ENCODE results near the gene CDH23.

CDH23 gene

GRCh38 chr10:71633920-71634319, 237.2 kb downstream of the CDH23 start:
- TF ChIP-seq CTCF (IDR thresholded peaks at IDR 0.05; ENCODE audit: insufficient read depth, low read depth, low read length, missing control alignments), result no peak
- H3K4me3 ChIP-seq (ENCODE audit: low read length), result no peak overlapping the region
- no peak for DNase-seq (ENCODE audit: low read depth)

DNA sequence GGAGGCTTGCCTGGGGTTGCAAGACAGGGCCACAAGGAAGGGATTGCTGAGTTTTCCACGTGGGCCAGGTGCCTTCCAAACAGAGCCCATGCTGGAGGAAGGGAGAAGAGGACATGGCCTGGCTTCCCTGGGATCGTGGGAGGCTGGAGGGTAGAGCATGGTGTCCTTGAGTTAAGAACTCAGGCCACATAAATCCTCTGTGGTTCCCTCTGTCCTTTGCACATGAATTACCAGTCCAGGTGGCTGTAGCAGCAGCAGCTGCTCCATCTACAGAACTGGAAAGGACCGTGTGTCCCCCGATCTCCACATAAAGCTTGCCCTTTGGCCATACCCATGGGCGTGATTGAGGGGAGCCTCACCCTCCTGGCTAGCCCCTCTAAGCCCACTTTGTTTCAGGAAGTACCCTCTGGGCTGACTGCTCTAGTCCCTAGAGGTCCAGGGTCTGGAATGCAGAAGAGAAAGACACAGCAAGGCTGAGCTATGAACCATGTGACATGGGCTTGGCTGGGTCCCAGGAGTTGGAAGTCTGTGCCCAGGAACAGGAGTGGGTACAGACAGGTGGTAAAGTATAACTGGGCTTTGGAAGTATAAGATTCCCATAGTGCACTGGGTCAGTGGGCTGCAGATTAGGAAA, 237.9 kb downstream of the CDH23 start:
- no peak overlapping the region for H3K4me3 ChIP-seq (ENCODE audit: low read length)
- DNase-seq (ENCODE audit: low read depth), result no peak
- no peak for TF ChIP-seq CTCF (IDR thresholded peaks at IDR 0.05; ENCODE audit: insufficient read depth, low read depth, low read length, missing control alignments)

- TF ChIP-seq CTCF (IDR thresholded peaks at IDR 0.05; ENCODE audit: insufficient read depth, low read depth, low read length, missing control alignments), result no peak
- no peak overlapping the region for H3K4me3 ChIP-seq (ENCODE audit: low read length)
Observed at GRCh38 chr10:71635251-71635866, 238.6 kb downstream of the CDH23 start.

DNA sequence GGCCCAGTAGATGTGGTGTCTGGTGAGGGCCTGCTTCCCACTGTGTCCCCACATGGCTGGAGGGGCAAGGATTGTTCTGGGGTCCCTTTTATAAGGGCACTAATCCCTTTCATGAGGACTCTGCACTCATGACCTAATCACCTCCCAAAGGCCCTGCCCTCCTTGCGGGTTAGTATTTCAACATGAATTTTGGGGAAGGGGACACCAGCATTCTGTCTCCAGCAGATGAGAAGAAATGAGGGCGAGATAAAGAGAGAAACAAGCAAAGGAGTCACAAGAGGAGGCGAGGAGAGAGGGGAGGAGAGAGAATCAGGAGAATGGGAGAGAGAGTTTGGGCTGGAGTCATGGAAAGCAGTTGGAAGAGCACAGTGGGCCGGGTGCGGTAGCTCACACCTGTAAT, 239.1 kb downstream of the CDH23 start:
- DNase-seq (ENCODE audit: low read depth), result no peak
- no peak for TF ChIP-seq CTCF (IDR thresholded peaks at IDR 0.05; ENCODE audit: insufficient read depth, low read depth, low read length, missing control alignments)
- no peak overlapping the region for H3K4me3 ChIP-seq (ENCODE audit: low read length)

More at GRCh38 chr10:71635251-71635866, 238.6 kb downstream of the CDH23 start:
- no peak for DNase-seq (ENCODE audit: low read depth)

GRCh38 chr10:71636588-71636987, 239.9 kb downstream of the CDH23 start:
- no peak for TF ChIP-seq CTCF (IDR thresholded peaks at IDR 0.05; ENCODE audit: insufficient read depth, low read depth, low read length, missing control alignments)
- no peak overlapping the region for H3K4me3 ChIP-seq (ENCODE audit: low read length)
- DNase-seq (ENCODE audit: low read depth), result no peak

DNA sequence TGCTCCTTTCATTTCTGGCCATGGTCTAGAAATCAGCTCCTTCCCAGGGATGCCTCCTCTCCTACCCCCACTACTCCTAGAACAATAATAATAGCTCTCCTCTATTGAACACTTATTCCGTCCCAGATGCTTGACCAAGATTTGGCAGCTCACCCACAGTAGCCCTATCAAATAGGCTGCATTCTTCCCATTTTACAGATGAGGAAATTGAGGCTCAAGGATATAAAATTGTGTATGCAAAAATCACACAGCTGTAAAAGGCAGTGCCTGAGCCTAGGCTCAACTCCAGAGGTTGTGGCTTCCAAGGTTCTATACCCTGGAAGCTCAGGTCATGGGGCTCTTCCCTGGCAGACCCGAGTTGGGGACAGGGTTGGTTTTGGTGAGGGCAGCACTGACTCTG, 240.6 kb downstream of the CDH23 start:
- TF ChIP-seq CTCF (IDR thresholded peaks at IDR 0.05; ENCODE audit: insufficient read depth, low read depth, low read length, missing control alignments), result no peak
- H3K4me3 ChIP-seq (ENCODE audit: low read length), result no peak overlapping the region
- DNase-seq (ENCODE audit: low read depth), result no peak

All from epithelial cell of esophagus (primary cell).